K562 (cell line): ENCODE measurements around the gene NRXN2. TPM values are rescaled to one million over a fixed set of nuclear protein-coding genes. Genes with fewer than 3 reads are reported as not detected.

Experiments
- ATAC-seq: fragments of 200-7000 bp; cut with Tn5 transposase; 3 replicates; pipeline ENCODE4 v1.9.1; 2020; ENCODE audit warnings: moderate library complexity
- BruUV-seq: library from RNA; stranded (reverse); fragments of 400-500 nt; replicated peaks from 2 replicates; lab custom pipeline; 2021; lab: Mats Ljungman, UMichigan
- CTCF ChIA-PET: fragments of 300-600 bp; formaldehyde crosslinking; extraction: SDS; loops from one replicate; lab custom pipeline; 2021; ENCODE audit warnings: low intra/inter-chr PET ratio; lab: Yijun Ruan, JAX
- POLR2A ChIA-PET: fragments of 300-600, 350-650 bp; sonication (Branson Sonifier 250); formaldehyde crosslinking; extraction: SDS; loops from one replicate; lab custom pipeline; 2021; ENCODE audit warnings: antibody characterized with exemption, inconsistent platforms; lab: Yijun Ruan, JAX
- DNase-seq, 4 experiments: peaks; one replicate each; pipeline versions ENCODE4 v3.0.0 to v3.0.0-alpha.2; 2011 to 2018; ENCODE audit warnings: low spot score in 3 of 4, mixed read lengths in 3 of 4; ENCODE audit errors: extremely low read depth in 1 of 4
- FAIRE-seq: peaks from 2 replicates; lab custom pipeline; 2011; peaks lifted over from hg19 to GRCh38; lab: Jason Lieb, UNC
- H2AFZ ChIP-seq: 2 replicates; pipeline ENCODE4 v1.6.0; 2011; ENCODE audit warnings: low read depth, low read length, control low read depth, inconsistent platforms
- H3K27ac ChIP-seq: fragments of 200-600 bp; 3 replicates; pipeline ENCODE4 v1.8.0; 2011; ENCODE audit warnings: low read depth, mild to moderate bottlenecking, control low read depth, inconsistent platforms, low read length, moderate library complexity, mixed read lengths; ENCODE audit errors: extremely low read depth
- H3K27me3 ChIP-seq, 2 experiments: fragments of 300-600 bp in 1 of 2; 2 replicates in 1 of 2; 3 replicates in 1 of 2; pipeline versions ENCODE4 v1.6.0 to v1.8.0; 2011; ENCODE audit warnings: inconsistent platforms in 2 of 2, low read length in 2 of 2, mild to moderate bottlenecking in 1 of 2, mixed read lengths in 1 of 2, moderate library complexity in 1 of 2; ENCODE audit not compliant: control insufficient read depth in 2 of 2, insufficient read depth in 2 of 2
- H3K36me3 ChIP-seq: fragments of 300-600 bp; 3 replicates; pipeline ENCODE4 v1.8.0; 2011; ENCODE audit warnings: mild to moderate bottlenecking, low read length, inconsistent platforms; ENCODE audit not compliant: control insufficient read depth, insufficient read depth
- H3K4me1 ChIP-seq, 2 experiments: fragments of 200-600 bp in 1 of 2; replicated peaks in 1 of 2; 2 replicates in 1 of 2; 3 replicates in 1 of 2; pipeline versions ENCODE4 v1.5.1 to v1.8.0; 2011; ENCODE audit warnings: inconsistent platforms in 2 of 2, low read length in 2 of 2, mild to moderate bottlenecking in 1 of 2, mixed read lengths in 1 of 2, moderate library complexity in 1 of 2; ENCODE audit not compliant: control insufficient read depth in 2 of 2, insufficient read depth in 2 of 2
- H3K4me2 ChIP-seq: 2 replicates; pipeline ENCODE4 v1.6.1; 2011; ENCODE audit warnings: low read length, control low read depth, inconsistent platforms, mixed read lengths; ENCODE audit not compliant: insufficient read depth
- H3K4me3 ChIP-seq: fragments of 200-600 bp; sonication (generic), shearing (Covaris generic); 2 replicates; pipeline ENCODE4 v1.5.1; 2016; ENCODE audit warnings: control low read depth, inconsistent platforms
- H3K79me2 ChIP-seq: fragments of 200-600 bp; 3 replicates; pipeline ENCODE4 v1.8.0; 2011; ENCODE audit warnings: low read length, inconsistent platforms; ENCODE audit not compliant: control insufficient read depth, insufficient read depth
- H3K9ac ChIP-seq, 2 experiments: 2 replicates each; pipeline versions ENCODE4 v1.6.0 to v1.6.1; 2011; ENCODE audit warnings: low read depth in 2 of 2, low read length in 2 of 2, control low read depth in 1 of 2, inconsistent platforms in 1 of 2, mild to moderate bottlenecking in 1 of 2, mixed read lengths in 1 of 2; ENCODE audit not compliant: insufficient read depth in 1 of 2
- H3K9me1 ChIP-seq: one replicate; pipeline ENCODE4 v1.6.0; 2011; ENCODE audit warnings: inconsistent platforms, mild to moderate bottlenecking, low read length, moderate library complexity; ENCODE audit not compliant: control insufficient read depth, insufficient read depth
- H3K9me3 ChIP-seq: replicated peaks from 2 replicates; pipeline ENCODE4 v1.5.1; 2011; ENCODE audit warnings: low read depth, low read length, inconsistent platforms; ENCODE audit not compliant: control insufficient read depth, insufficient read depth
- H4K20me1 ChIP-seq: replicated peaks from 2 replicates; pipeline ENCODE4 v1.6.1; 2011; ENCODE audit warnings: low read length, inconsistent platforms, mixed read lengths; ENCODE audit not compliant: control insufficient read depth, insufficient read depth
- CAMTA2 ChIP-seq: fragments of 250-450 bp; sonication (Bioruptor Pico); conservative IDR thresholded peaks from 2 replicates; pipeline ENCODE4 v1.5.1; 2022
- CBX1 ChIP-seq: sonication (generic); IDR thresholded peaks from 2 replicates; pipeline ENCODE4 v1.6.1; 2016; ENCODE audit warnings: antibody characterized with exemption, low read depth, mild to moderate bottlenecking
- CSDE1 ChIP-seq, 2 experiments: fragments of 450-650 bp; IDR thresholded peaks; 2 replicates each; pipeline ENCODE4 v1.6.1; 2016; ENCODE audit warnings: mild to moderate bottlenecking in 1 of 2
- KLF10 ChIP-seq: fragments of 250-450 bp; sonication (Bioruptor Pico); IDR thresholded peaks from 2 replicates; pipeline ENCODE4 v1.6.1; 2021; ENCODE audit warnings: matching md5 sums
- LCOR ChIP-seq: sonication (generic); formaldehyde crosslinking; IDR thresholded peaks from 2 replicates; pipeline ENCODE4 v1.8.0; 2022; ENCODE audit warnings: mild to moderate bottlenecking, missing genetic modification reagents
- MBD1 ChIP-seq: fragments of 250-450 bp; sonication (Bioruptor Pico); IDR thresholded peaks from 2 replicates; pipeline ENCODE4 v1.8.0; 2022; ENCODE audit warnings: inconsistent platforms
- MBD2 ChIP-seq: sonication (generic); IDR thresholded peaks from 2 replicates; pipeline ENCODE4 v1.6.1; 2016; ENCODE audit warnings: low read depth, borderline replicate concordance
- NONO ChIP-seq, 2 experiments: fragments of 200-400 bp in 1 of 2; fragments of 450-650 bp in 1 of 2; formaldehyde crosslinking in 1 of 2; IDR thresholded peaks; 2 replicates each; pipeline ENCODE4 v1.6.1; 2017; ENCODE audit warnings: low read depth in 2 of 2, mild to moderate bottlenecking in 2 of 2, moderate library complexity in 2 of 2, low read length in 1 of 2
- OTX1 ChIP-seq: fragments of 450-650 bp; formaldehyde crosslinking; IDR thresholded peaks from 2 replicates; pipeline ENCODE4 v1.4.0; 2022; ENCODE audit warnings: mild to moderate bottlenecking
- PPARD ChIP-seq: fragments of 250-450 bp; sonication (Bioruptor Pico); IDR thresholded peaks from 2 replicates; pipeline ENCODE4 v1.8.0; 2022; ENCODE audit warnings: inconsistent platforms, mild to moderate bottlenecking, moderate library complexity
- RB1 ChIP-seq: fragments of 450-650 bp; IDR thresholded peaks from 2 replicates; pipeline ENCODE4 v1.6.1; 2017; ENCODE audit warnings: low read depth, mild to moderate bottlenecking
- SLC30A9 ChIP-seq: fragments of 250-450 bp; sonication (Bioruptor Pico); IDR thresholded peaks from 2 replicates; pipeline ENCODE4 v1.8.0; 2022; ENCODE audit warnings: mild to moderate bottlenecking, moderate library complexity
- YY1 ChIP-seq, 3 experiments: IDR thresholded peaks; 2 replicates each; pipeline ENCODE4 v1.6.1; 2011; ENCODE audit warnings: low read length in 2 of 3, mild to moderate bottlenecking in 2 of 3, moderate library complexity in 2 of 3, borderline replicate concordance in 1 of 3, control low read depth in 1 of 3, low read depth in 1 of 3; ENCODE audit not compliant: insufficient read depth in 3 of 3, insufficient replicate concordance in 2 of 3, control insufficient read depth in 1 of 3, insufficient read length in 1 of 3; ENCODE audit errors: extremely low read depth in 1 of 3
- ZNF232 ChIP-seq: sonication (generic); formaldehyde crosslinking; IDR thresholded peaks from 2 replicates; pipeline ENCODE4 v1.8.0; 2022; ENCODE audit warnings: mild to moderate bottlenecking, missing genetic modification reagents
- ZNF586 ChIP-seq: fragments of 450-650 bp; formaldehyde crosslinking; conservative IDR thresholded peaks from 2 replicates; pipeline ENCODE4 v1.4.0; 2020; ENCODE audit warnings: mild to moderate bottlenecking, moderate library complexity
- WGBS: fragments of 100-300 bp; shearing (Covaris generic); methylation state at CpG from one replicate; pipeline ENCODE4 v1.1.6; 2016; ENCODE audit warnings: low coverage, mixed read lengths; ENCODE audit not compliant: insufficient coverage; ENCODE audit errors: missing lambda C conversion rate; 5-methylcytosine and 5-hydroxymethylcytosine counted together
- in situ Hi-C: fragments of 300-500 bp; cut with MboI; formaldehyde crosslinking; loops from 4 replicates; pipeline ENCODE4 v1.15.0; 2018; ENCODE audit warnings: inconsistent platforms, mixed read lengths
- intact Hi-C: fragments of 100-400 bp; cut with micrococcal nuclease; formaldehyde crosslinking; loops from 2 replicates; pipeline ENCODE4 v1.14.2; 2022
- polyA plus RNA-seq, 8 experiments: library from polyadenylated mRNA; depleted of rRNA in 4 of 8; stranded (reverse) in 5 of 8; unstranded in 3 of 8; fragments of >200 nt; fragmentation: Nextera tagmentation in 2 of 8; fragmentation: Illumina TruSeq in 1 of 8; extraction: Ambion mirVana in 2 of 8; extraction: Trizol in 1 of 8; gene quantifications; 2 replicates each; pipeline versions ENCODE4 v1.2.1 to v1.2.3, GENCODE V29; 2011 to 2014; ENCODE audit warnings: inconsistent platforms in 1 of 8, missing spikeins in 1 of 8
- total RNA-seq, 7 experiments: library from RNA; depleted of rRNA in 6 of 7; stranded (reverse); fragments of >200 nt in 6 of 7; fragmentation: Illumina TruSeq in 2 of 7; extraction: Trizol in 2 of 7; gene quantifications; 2 replicates each; pipeline versions ENCODE4 v1.2.1 to v1.2.3, GENCODE V29; 2011 to 2021; ENCODE audit warnings: low replicate concordance in 1 of 7
- TF ChIP-seq, protein P1 (sequence below): fragments of 200-800 bp; sonication (Bioruptor generic); IDR thresholded peaks from 2 replicates; pipeline ENCODE4 v1.6.1; 2016; ENCODE audit warnings: missing genetic modification characterization, missing compliant biosample characterization

NRXN2 gene
- total and polyA plus RNA-seq, 9 of the 15 experiments (the other 6 are each of a cell fraction or from before 2014, with no cell fraction given) = 0.07 to 0.47 (median 0.15) TPM; not detected in 4

DNA sequence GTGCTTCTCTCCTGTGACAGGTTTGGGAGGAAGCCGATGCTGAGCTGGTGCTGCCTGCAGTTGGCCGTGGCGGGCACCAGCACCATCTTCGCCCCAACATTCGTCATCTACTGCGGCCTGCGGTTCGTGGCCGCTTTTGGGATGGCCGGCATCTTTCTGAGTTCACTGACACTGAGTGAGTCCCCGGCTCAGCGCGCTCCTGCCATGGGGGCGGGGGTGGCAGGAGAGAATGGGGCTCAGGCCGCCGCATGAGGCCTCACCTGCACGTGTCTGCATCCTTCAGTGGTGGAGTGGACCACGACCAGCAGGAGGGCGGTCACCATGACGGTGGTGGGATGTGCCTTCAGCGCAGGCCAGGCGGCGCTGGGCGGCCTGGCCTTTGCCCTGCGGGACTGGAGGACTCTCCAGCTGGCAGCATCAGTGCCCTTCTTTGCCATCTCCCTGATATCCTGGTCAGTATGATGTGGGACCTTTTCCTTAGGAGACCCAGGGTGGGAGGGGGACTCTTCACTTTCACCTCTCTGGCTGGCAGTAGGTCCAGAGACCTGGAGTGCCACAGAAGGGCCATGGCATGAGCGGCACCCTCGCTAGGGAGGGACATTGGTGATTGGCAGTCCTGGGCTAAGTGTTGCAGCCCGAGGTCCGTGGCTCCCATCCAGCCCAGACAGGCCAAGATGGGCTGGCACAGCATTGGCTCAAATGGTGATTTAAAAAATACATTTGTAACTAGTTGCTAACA, 160.8 kb downstream of the NRXN2 start:
- ATAC-seq (no peak), FAIRE-seq (no peak), DNase-seq (no peak)
- Histone ChIP-seq H3K9me3 (no peaks in the 10 kb centered on the region), H3K79me2 (no peaks in the 10 kb centered on the region), H3K4me2 (no peak overlapping the region), H3K27ac (no peak overlapping the region), H2AFZ (no peak overlapping the region), H4K20me1 (peaks cover 9% of the 10 kb centered on the region; the same call in 1 of the 2 replicates), H3K4me3 (no peak overlapping the region), H3K27me3 (peaks cover 14 to 64% of the 10 kb centered on the region in 2 experiments; a peak in 4 of 5 replicates), H3K36me3 (no peaks in the 10 kb centered on the region), H3K9ac (no peak overlapping the region; a peak in 1 of 4 replicates), H3K9me1 (no peaks in the 10 kb centered on the region), H3K4me1 (peaks cover 0 to 27% of the 10 kb centered on the region in 2 experiments; a peak in 2 of 5 replicates)
- intact Hi-C loops = no loop called here
- 20% methylated on average over 24 of the region's 29 CpGs for whole genome bisulfite sequencing
- TF ChIP-seq SLC30A9 (CRISPR knock-in tag) (no peak), OTX1 (no peak), CSDE1 (IDR thresholded peaks at IDR 0.05) (no peak), YY1 (IDR thresholded peaks at IDR 0.05; ENCODE audit: borderline replicate concordance in 1 of 3, control insufficient read depth in 1 of 3, extremely low read depth in 1 of 3, insufficient read depth in 3 of 3, insufficient read length in 1 of 3, insufficient replicate concordance in 2 of 3, low read depth in 1 of 3, low read length in 2 of 3) (no peak), KLF10 (no peak), MBD1 (CRISPR knock-in tag) (no peak), CAMTA2 (no peak), LCOR (CRISPR knock-in tag) (no peak), CBX1 (no peak), RB1 (no peak), ZNF586 (CRISPR knock-in tag) (no peak), MBD2 (no peak), PPARD (no peak), ZNF232 (no peak), NONO (IDR thresholded peaks at IDR 0.05; ENCODE audit: low read depth in 2 of 2, low read length in 1 of 2) (no peak)
- TF ChIP-seq, protein P1, sequence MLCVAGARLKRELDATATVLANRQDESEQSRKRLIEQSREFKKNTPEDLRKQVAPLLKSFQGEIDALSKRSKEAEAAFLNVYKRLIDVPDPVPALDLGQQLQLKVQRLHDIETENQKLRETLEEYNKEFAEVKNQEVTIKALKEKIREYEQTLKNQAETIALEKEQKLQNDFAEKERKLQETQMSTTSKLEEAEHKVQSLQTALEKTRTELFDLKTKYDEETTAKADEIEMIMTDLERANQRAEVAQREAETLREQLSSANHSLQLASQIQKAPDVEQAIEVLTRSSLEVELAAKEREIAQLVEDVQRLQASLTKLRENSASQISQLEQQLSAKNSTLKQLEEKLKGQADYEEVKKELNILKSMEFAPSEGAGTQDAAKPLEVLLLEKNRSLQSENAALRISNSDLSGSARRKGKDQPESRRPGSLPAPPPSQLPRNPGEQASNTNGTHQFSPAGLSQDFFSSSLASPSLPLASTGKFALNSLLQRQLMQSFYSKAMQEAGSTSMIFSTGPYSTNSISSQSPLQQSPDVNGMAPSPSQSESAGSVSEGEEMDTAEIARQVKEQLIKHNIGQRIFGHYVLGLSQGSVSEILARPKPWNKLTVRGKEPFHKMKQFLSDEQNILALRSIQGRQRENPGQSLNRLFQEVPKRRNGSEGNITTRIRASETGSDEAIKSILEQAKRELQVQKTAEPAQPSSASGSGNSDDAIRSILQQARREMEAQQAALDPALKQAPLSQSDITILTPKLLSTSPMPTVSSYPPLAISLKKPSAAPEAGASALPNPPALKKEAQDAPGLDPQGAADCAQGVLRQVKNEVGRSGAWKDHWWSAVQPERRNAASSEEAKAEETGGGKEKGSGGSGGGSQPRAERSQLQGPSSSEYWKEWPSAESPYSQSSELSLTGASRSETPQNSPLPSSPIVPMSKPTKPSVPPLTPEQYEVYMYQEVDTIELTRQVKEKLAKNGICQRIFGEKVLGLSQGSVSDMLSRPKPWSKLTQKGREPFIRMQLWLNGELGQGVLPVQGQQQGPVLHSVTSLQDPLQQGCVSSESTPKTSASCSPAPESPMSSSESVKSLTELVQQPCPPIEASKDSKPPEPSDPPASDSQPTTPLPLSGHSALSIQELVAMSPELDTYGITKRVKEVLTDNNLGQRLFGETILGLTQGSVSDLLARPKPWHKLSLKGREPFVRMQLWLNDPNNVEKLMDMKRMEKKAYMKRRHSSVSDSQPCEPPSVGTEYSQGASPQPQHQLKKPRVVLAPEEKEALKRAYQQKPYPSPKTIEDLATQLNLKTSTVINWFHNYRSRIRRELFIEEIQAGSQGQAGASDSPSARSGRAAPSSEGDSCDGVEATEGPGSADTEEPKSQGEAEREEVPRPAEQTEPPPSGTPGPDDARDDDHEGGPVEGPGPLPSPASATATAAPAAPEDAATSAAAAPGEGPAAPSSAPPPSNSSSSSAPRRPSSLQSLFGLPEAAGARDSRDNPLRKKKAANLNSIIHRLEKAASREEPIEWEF (CRISPR knock-in tag) = no peak
- in situ Hi-C loops = no loop called here
- no TSS peak for BruUV-seq
- ChIA-PET POLR2A (interaction anchor here (0.6 kb wide), 1 partner anchor 62 kb away, joined by 3 read pairs; no protein-coding TSS in a partner anchor), CTCF (no interaction called here)
